Left ventricle myocardium inferior (tissue), 1 donor: ENCODE results near the gene NACAD. TPM values are rescaled to one million over a fixed set of nuclear protein-coding genes. Genes with fewer than 3 reads are reported as not detected.
A peak's percentile ranks its signal among the peaks of the same experiment; 100 is the strongest.

Source experiments
- DNase-seq: peaks from one replicate; pipeline ENCODE4 v3.0.0-alpha.2; 2020
- H3K27ac ChIP-seq: fragments of 200-600 bp; replicated peaks from 2 replicates; pipeline ENCODE4 v1.8.0; 2021
- H3K27me3 ChIP-seq: fragments of 200-600 bp; 2 replicates; pipeline ENCODE4 v1.8.0; 2021; ENCODE audit warnings: low read depth
- H3K36me3 ChIP-seq: fragments of 200-600 bp; 2 replicates; pipeline ENCODE4 v1.8.0; 2021
- H3K4me1 ChIP-seq: fragments of 200-600 bp; 2 replicates; pipeline ENCODE4 v1.8.0; 2021
- H3K4me3 ChIP-seq: fragments of 200-600 bp; 2 replicates; pipeline ENCODE4 v1.8.0; 2021; ENCODE audit warnings: mild to moderate bottlenecking, moderate library complexity
- H3K9me3 ChIP-seq: fragments of 200-600 bp; replicated peaks from 2 replicates; pipeline ENCODE4 v1.8.0; 2021
- CTCF ChIP-seq: fragments of 200-600 bp; IDR thresholded peaks from 2 replicates; pipeline ENCODE4 v1.8.0; 2021; ENCODE audit warnings: antibody characterized with exemption, mild to moderate bottlenecking, borderline replicate concordance
- intact Hi-C: fragments of 100-400 bp; cut with micrococcal nuclease; formaldehyde crosslinking; loops from one replicate; pipeline ENCODE4 v1.11.0; 2022
- total RNA-seq: library from RNA; stranded (reverse); fragmentation: NEBNext Ultra II Directional; extraction: Animal tissue kit (Norgen Biotek cat#: 25700); gene quantifications from one replicate; pipeline ENCODE4 v1.2.1, GENCODE V29; 2021
- donor health status: DM: no; HTN: yes; CAD: no; lungs with severe emphysema.

Gene NACAD
- total RNA-seq, 1 donor from 2014 or later = 3.8 TPM

GRCh38 chr7:45098983-45099839 lies 10.4 kb upstream of the NACAD start:
- Histone ChIP-seq H3K9me3 (peaks cover 8% of the 10 kb centered on the region), H3K4me1 (peaks cover 14% of the 10 kb centered on the region), H3K27ac (no peak overlapping the region), H3K27me3 (no peaks in the 10 kb centered on the region), H3K36me3 (peaks cover 59% of the 10 kb centered on the region), H3K4me3 (no peak overlapping the region)
- no peak for TF ChIP-seq CTCF
- intact Hi-C loops = no loop called here
- no peak for DNase-seq

DNA sequence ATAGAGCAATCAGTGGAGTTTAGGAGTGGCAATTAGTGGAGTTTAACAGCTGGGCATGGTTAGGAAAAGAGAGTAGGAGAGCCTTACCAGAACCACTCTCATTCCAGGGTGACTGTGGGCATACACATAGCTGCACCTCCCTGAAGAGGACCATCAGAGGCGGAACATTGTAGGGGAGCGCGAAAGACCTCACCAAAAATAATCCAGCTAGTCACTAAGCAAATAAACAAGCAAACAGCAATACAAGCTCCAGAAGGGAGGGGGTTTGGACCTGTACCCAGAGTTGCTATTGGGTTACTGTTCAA lies 4.1 kb upstream of the NACAD start:
- Histone ChIP-seq H3K27ac (no peak overlapping the region), H3K4me3 (no peak overlapping the region), H3K36me3 (no peaks in the 10 kb centered on the region), H3K4me1 (peaks cover 14% of the 10 kb centered on the region), H3K9me3 (peaks cover 12% of the 10 kb centered on the region), H3K27me3 (peaks cover 12% of the 10 kb centered on the region)
- intact Hi-C loops = no loop called here
- DNase-seq = no peak
- TF ChIP-seq CTCF = no peak

- intact Hi-C loops = no loop called here
- H3K4me1 ChIP-seq = peaks cover 14% of the 10 kb centered on the region
- H3K4me3 ChIP-seq = no peak overlapping the region
- peaks cover 12% of the 10 kb centered on the region for H3K9me3 ChIP-seq
- TF ChIP-seq CTCF = no peak
- H3K36me3 ChIP-seq = no peaks in the 10 kb centered on the region
- no peak for DNase-seq
- peaks cover 12% of the 10 kb centered on the region for H3K27me3 ChIP-seq
- H3K27ac ChIP-seq = no peak overlapping the region
Observed at GRCh38 chr7:45092100-45092930, 3.5 kb upstream of the NACAD start.

- TF ChIP-seq CTCF = no peak
- Histone ChIP-seq H3K4me1 (peaks cover 14% of the 10 kb centered on the region), H3K27me3 (peaks cover 12% of the 10 kb centered on the region), H3K36me3 (no peaks in the 10 kb centered on the region), H3K4me3 (peak overlapping the region; percentile 78), H3K27ac (peak overlapping the region; percentile 73), H3K9me3 (peaks cover 6% of the 10 kb centered on the region)
- peak; percentile 56 for DNase-seq
- intact Hi-C loops = no loop called here
Observed at GRCh38 chr7:45089341-45089891, 647 bp upstream of the NACAD start.

GRCh38 chr7:45088146-45088701 lies 545 bp downstream of the NACAD start:
- DNase-seq = no peak
- Histone ChIP-seq H3K4me1 (peaks cover 14% of the 10 kb centered on the region), H3K27me3 (peaks cover 12% of the 10 kb centered on the region), H3K9me3 (no peaks in the 10 kb centered on the region), H3K36me3 (no peaks in the 10 kb centered on the region), H3K4me3 (peak overlapping the region; percentile 78), H3K27ac (peak overlapping the region; percentile 73)
- no peak for TF ChIP-seq CTCF
- intact Hi-C loops = no loop called here
